SU-DHL-6 (cell line): ENCODE results near the gene BCL2L14.

ENCODE experiments used
- H2AFZ ChIP-seq: fragments of 200-600 bp; sonication (generic); 2 replicates; pipeline ENCODE4 v1.6.1; 2014; ENCODE audit warnings: low read depth, mild to moderate bottlenecking, moderate library complexity, mixed read lengths, antibody characterized with exemption, low read length; ENCODE audit not compliant: severe bottlenecking
- H3F3A ChIP-seq: fragments of 200-600 bp; shearing (Covaris generic); 2 replicates; pipeline ENCODE4 v1.6.0; 2016; ENCODE audit warnings: antibody characterized with exemption, mild to moderate bottlenecking; ENCODE audit not compliant: insufficient read depth
- H3K27ac ChIP-seq: fragments of 200-600 bp; sonication (generic); 2 replicates; pipeline ENCODE4 v1.5.1; 2016; ENCODE audit warnings: low read depth, mild to moderate bottlenecking, low read length, moderate library complexity, mixed read lengths
- H3K27me3 ChIP-seq: fragments of 200-600 bp; sonication (generic), shearing (Covaris generic); 2 replicates; pipeline ENCODE4 v1.6.0; 2014; ENCODE audit warnings: mild to moderate bottlenecking, low read length
- H3K36me3 ChIP-seq: fragments of 200-600 bp; sonication (generic); 2 replicates; pipeline ENCODE4 v1.6.1; 2014; ENCODE audit warnings: mild to moderate bottlenecking, low read length, mixed read lengths
- H3K4me2 ChIP-seq: fragments of 300-600, 200-600 bp; shearing (Covaris generic), sonication (generic); 2 replicates; pipeline ENCODE4 v1.6.0; 2014; ENCODE audit warnings: low read length, low read depth, mild to moderate bottlenecking; ENCODE audit not compliant: poor library complexity, severe bottlenecking
- H3K4me3 ChIP-seq: fragments of 200-600 bp; sonication (generic); 2 replicates; pipeline ENCODE4 v1.5.1; 2014; ENCODE audit warnings: antibody characterized with exemption, low read length, mild to moderate bottlenecking, mixed read lengths; ENCODE audit not compliant: insufficient read depth, poor library complexity, severe bottlenecking
- H3K79me2 ChIP-seq: fragments of 200-600 bp; sonication (generic); 2 replicates; pipeline ENCODE4 v1.6.1; 2014; ENCODE audit warnings: mild to moderate bottlenecking, low read length, moderate library complexity; ENCODE audit not compliant: insufficient read depth
- H3K9ac ChIP-seq: fragments of 200-600 bp; sonication (generic); 2 replicates; pipeline ENCODE4 v1.7.0; 2014; ENCODE audit warnings: mild to moderate bottlenecking, low read length
- H3K9me2 ChIP-seq: fragments of 200-600 bp; sonication (generic); replicated peaks from 2 replicates; pipeline ENCODE4 v1.6.1; 2014; ENCODE audit warnings: low read length; ENCODE audit not compliant: insufficient read depth
- H3K9me3 ChIP-seq: fragments of 200-600 bp; sonication (generic); 2 replicates; pipeline ENCODE4 v1.6.1; 2014; ENCODE audit warnings: low read length, mixed read lengths; ENCODE audit not compliant: insufficient read depth
- H4K20me1 ChIP-seq: fragments of 200-600 bp; sonication (generic); 2 replicates; pipeline ENCODE4 v1.6.1; 2014; ENCODE audit warnings: low read depth, mild to moderate bottlenecking, antibody characterized with exemption, low read length, moderate library complexity, mixed read lengths
- CTCF ChIP-seq: fragments of 200-600 bp; sonication (generic); IDR thresholded peaks from one replicate; pipeline ENCODE4 v1.5.1; 2017; ENCODE audit warnings: antibody characterized with exemption, mild to moderate bottlenecking, low read length, moderate library complexity; ENCODE audit not compliant: insufficient read depth, poor library complexity, severe bottlenecking
- EZH2phosphoT487 ChIP-seq: fragments of 200-600 bp; sonication (generic), shearing (Covaris generic); conservative IDR thresholded peaks from 2 replicates; pipeline ENCODE4 v1.6.1; 2018; ENCODE audit warnings: mild to moderate bottlenecking, antibody characterized with exemption, low read length, moderate library complexity, mixed read lengths

BCL2L14 gene

GRCh38 chr12:12088147-12088546 lies 17.4 kb downstream of the BCL2L14 start:
- Histone ChIP-seq H3K4me3 (no peak overlapping the region), H3K36me3 (no peaks in the 10 kb centered on the region), H3F3A (no peaks in the 10 kb centered on the region), H3K9me3 (no peaks in the 10 kb centered on the region), H3K9ac (no peak overlapping the region), H4K20me1 (no peaks in the 10 kb centered on the region), H3K27me3 (no peaks in the 10 kb centered on the region), H3K4me2 (no peak overlapping the region), H3K27ac (no peak overlapping the region), H3K9me2 (no peaks in the 10 kb centered on the region), H2AFZ (no peak overlapping the region), H3K79me2 (no peaks in the 10 kb centered on the region)
- TF ChIP-seq EZH2phosphoT487: no peak
- no peak for TF ChIP-seq CTCF

- H3K9ac ChIP-seq: no peak overlapping the region
- TF ChIP-seq EZH2phosphoT487 (no peak), CTCF (no peak)
Observed at GRCh38 chr12:12088761-12089160, 18.0 kb downstream of the BCL2L14 start.

GRCh38 chr12:12091071-12091470 lies 20.3 kb downstream of the BCL2L14 start:
- H4K20me1 ChIP-seq: no peaks in the 10 kb centered on the region
- no peaks in the 10 kb centered on the region for H3K79me2 ChIP-seq
- no peak overlapping the region for H3K4me3 ChIP-seq
- no peaks in the 10 kb centered on the region for H3K36me3 ChIP-seq
- H3F3A ChIP-seq: no peaks in the 10 kb centered on the region
- H3K27me3 ChIP-seq: no peaks in the 10 kb centered on the region
- H3K9me2 ChIP-seq: no peaks in the 10 kb centered on the region
- TF ChIP-seq EZH2phosphoT487: no peak
- no peak for TF ChIP-seq CTCF
- no peaks in the 10 kb centered on the region for H3K9me3 ChIP-seq
- no peak overlapping the region for H2AFZ ChIP-seq
- H3K4me2 ChIP-seq: no peak overlapping the region
- no peak overlapping the region for H3K27ac ChIP-seq
- H3K9ac ChIP-seq: no peak overlapping the region

More at GRCh38 chr12:12088761-12089160, 18.0 kb downstream of the BCL2L14 start:
- H3K27me3 ChIP-seq: no peaks in the 10 kb centered on the region
- H3F3A ChIP-seq: no peaks in the 10 kb centered on the region
- no peaks in the 10 kb centered on the region for H3K36me3 ChIP-seq
- H3K9me3 ChIP-seq: no peaks in the 10 kb centered on the region
- H3K27ac ChIP-seq: no peak overlapping the region
- H3K4me3 ChIP-seq: no peak overlapping the region
- H3K4me2 ChIP-seq: no peak overlapping the region
- no peaks in the 10 kb centered on the region for H3K79me2 ChIP-seq
- no peak overlapping the region for H2AFZ ChIP-seq
- no peaks in the 10 kb centered on the region for H4K20me1 ChIP-seq
- no peaks in the 10 kb centered on the region for H3K9me2 ChIP-seq
